NCI-H2107 treated with DMSO at 0.1 percent for 48 hours (cell line): Measurements from ENCODE around the gene OSM.

Experiments used
- DNase-seq: peaks from one replicate; lab custom pipeline; 2025; ENCODE audit not compliant: unreplicated experiment; lab: John Stamatoyannopoulos, UW

The OSM gene

DNA sequence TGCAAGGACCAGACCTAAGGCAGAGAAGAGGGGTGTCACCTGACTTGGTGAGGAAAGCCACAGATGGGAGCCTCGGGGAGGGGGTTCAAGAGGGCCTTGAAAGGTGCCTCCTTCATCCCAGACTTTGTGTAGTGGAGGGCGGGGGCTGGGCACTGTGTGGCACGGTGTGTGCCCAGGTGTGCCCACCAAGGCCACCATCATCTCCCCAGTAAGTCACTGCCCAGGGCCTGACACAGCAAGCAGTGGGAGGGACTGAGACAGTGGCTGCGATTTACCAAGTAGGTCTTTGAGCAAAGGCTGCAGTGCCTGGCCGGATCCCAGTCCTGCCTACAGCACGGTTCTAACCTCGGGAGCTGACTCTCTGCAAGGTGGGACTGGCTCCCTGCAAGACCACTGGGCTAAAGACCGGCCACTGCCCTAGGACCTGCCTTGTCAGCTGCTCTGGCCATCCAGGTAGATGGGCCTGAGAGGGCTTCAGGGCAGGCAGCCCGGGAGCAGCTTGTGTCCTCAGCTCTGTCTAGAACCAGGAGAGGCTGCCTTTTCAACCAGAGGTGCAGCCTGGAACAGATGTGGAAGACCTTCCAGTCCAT lies 1.4 kb downstream of the OSM start:
- DNase-seq = no peak

- DNase-seq = no peak
Observed at GRCh38 chr22:30263883-30264282, 2.8 kb downstream of the OSM start.

DNA sequence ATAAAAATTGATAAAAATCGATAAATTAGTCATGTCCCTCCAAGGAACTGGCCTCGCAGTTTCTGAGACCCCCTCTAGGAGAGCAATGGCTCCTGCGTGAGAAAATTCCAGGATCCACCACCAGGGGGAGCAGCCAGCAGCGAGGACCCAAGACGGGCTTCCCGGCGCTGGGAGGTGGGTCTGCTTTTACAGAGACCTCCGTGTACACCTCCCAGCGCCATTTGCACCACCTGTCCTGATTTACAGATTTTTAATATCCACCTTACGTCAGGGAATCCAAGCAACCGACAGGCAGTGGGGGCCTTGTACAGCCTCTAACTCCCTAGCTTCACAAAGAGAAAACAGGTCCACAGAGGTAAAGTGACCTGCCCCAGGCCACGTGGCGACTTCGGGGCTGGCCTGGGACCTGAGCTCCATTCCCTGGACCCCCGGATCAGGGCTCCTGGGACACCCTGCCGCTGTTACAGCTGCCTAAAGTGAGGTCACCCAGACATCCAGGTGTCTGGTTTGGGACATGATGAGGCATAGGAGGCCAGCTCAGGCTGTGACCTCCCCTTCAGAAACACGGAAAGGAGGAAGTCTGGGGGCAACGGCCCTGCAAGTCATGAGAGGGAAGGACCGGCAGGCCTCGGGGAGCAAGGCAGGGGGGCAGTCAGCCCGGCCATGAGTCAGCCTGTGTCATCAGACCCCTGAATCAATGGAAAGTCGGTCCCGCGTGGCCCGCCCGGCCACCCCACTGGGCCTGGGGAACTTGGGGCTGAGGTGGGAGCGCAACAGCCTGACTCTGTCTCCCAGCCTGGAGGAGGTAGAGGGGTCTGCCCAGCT lies 3.5 kb downstream of the OSM start:
- DNase-seq = no peak

GRCh38 chr22:30262112-30262511 lies 4.5 kb downstream of the OSM start:
- no peak for DNase-seq

DNA sequence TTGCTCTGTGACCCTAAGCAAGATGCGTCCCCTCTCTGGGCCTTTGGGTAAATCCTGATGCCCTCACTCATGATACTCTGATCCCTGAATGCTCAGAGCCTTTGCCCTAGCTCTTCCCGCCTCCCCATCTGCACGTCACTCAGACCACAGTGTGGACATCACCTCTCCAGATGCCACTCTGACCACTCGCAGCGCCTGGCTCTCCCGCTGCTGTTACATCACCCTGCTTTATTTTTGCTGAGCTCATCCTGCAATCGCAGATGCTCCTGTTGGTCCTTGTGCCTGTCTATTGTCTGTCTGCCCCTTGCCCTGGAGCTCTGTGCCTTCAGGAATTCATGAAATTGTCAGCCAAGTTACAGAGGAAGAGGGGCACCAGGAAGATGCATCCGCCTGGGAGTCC lies 5.5 kb downstream of the OSM start:
- DNase-seq = no peak

- no peak for DNase-seq
Observed at GRCh38 chr22:30260682-30261081, 6.0 kb downstream of the OSM start.

- DNase-seq = no peak
Observed at GRCh38 chr22:30260276-30260675, 6.4 kb downstream of the OSM start.

- DNase-seq = no peak
Observed at GRCh38 chr22:30254314-30254713, 12.3 kb downstream of the OSM start.

GRCh38 chr22:30253205-30253852 lies 13.3 kb downstream of the OSM start:
- DNase-seq = peak; percentile 6

DNA sequence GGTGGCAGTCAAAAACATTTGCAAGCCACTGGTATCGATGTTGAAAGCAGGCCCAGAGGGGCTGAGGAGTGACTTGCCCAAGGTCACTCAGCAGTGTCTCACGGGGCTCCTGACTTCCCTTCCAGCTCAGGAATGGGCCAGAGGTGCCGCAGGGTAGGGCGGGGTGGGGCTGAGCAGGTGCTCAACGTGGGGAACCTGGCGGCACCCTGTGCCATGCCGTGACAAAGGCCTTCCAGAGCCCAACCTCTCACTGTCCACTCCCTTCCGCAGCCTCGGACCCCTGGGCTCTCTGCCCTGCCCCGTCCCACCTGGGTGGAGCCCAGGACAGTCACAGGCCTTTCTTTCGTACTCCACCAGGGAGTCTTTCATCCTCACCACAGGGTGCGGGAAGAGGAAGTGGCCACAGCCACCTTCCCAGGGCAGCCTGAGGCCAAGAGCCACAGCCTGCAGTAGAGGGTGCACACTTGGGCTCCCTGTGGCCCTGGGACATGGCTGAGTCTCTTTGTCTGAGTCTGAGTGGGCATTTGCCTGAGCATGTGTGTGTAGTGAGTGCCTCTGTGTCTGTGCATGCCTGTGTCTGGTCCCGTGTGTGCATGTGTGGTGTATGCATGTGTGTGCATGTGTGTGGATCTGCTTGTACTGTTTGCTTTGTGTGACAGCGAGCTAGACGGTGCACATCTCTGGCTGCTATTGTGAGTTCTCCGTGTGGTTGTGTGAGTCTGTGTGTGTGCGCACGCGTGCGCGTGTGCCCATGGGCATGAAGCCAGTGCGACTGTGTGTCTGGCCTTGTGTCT lies 14.0 kb downstream of the OSM start:
- no peak for DNase-seq

DNA sequence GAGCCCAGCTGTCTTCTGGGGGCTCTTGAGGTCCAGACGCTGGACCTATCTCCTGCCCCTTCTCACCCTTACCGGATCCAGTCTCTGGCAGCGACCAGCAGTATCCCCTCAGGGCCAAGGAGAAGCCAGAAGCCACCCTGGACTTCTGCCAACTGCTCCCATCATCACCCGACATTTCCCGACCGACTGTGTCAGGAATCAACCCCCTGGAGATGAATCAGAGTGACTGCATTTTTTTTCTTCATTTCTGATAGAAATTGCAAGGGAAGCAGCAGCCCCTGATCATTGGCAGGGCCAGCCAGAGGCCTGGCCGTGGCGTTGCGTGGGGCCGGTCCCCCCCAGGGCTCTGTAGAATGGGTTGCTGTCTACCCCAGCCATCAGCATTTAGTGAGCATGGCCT lies 14.9 kb downstream of the OSM start:
- DNase-seq = no peak

GRCh38 chr22:30250661-30251267 lies 15.9 kb downstream of the OSM start:
- DNase-seq = no peak

DNA sequence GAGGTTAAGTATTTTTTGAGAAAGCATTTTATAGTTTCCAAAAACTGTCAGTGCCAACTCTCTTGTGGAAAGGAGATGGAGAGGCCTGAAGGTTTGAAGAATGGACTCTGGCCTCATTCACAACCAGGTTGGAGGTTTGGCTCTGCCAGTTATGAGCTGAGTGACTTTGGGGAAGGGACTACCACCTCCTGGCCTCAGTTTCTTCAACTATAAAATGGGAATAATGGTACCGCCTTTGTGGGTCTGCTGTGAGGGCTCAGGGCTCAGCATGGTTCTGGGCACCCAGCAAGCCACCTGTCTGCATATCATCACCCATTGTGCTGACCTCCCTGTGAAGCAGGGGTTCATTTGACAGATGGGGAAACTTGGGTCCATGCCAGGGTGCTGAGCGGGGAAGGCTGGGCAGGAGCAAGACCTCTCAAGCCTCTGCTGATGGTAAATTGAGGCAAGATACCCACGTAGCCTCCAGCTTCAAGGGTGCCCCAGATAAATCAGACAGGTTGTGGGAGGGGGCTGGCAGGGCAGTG lies 16.5 kb downstream of the OSM start:
- no peak for DNase-seq

DNA sequence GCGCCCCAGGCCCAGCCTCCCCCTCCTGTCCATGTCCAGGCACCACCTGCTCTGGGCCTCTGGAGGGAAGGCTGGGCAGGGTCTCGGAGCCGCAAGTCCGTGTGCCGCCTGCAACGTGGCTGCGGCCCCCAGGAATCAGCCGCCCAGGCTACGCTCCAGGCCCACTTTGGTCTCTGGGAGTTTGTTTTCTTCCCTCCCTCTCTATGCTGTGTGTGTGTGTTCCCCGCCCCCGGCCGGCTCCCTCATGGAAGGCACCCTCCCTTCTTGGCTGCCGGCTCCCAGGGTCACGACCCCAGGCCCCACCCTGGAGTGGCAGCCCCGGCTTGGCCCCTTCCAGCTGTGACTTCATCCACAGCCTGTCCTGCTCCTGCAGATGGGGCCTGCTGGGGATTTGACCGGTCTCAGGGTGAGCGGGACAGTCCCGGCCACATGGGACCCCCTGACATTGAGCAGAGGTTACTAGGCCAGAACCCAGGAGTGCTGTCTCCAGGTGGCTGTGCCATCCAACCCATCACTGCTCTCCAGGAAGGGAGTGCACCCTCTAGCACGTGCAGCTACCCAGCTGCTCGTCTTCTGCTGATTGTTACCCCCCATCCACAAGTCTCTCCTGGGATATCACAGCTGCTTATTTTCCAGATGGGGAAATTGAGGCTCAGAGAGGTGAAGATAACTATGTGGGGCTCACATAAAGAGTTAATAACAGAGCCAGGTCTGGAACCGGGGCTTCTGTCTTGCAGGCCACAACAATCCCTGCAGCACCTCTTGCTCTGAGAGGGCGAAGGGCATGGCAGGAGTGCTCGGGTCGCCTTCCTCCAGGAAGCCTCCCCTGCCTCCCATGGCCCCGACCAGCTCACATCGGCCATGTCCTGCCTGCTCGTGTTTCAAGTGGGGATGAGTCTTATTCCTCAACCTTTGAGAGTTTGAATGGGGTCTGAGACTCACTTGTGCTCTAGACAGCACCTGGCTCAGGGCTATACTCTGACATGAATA lies 17.3 kb downstream of the OSM start:
- DNase-seq = no peak

GRCh38 chr22:30248484-30248883 lies 18.2 kb downstream of the OSM start:
- DNase-seq = no peak

DNA sequence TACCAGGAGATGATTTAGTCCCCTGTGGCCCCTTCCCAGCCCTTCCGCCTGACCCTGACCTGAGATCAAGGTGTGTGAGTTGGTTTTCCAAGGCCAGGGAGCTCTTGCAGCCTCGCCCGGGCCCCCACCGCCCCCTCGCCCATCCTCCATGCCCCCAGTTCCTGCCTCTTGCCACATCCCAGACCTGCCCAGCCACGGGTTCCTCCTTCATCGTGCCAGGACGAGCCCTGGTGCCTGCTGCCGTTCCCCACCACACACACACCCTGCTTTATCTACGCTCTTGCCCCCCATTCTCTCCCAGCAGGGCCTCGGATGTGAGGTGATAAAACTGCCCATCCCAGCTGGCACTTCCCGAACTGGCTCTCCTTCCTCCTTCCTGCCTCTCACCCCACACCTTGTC lies 18.7 kb downstream of the OSM start:
- no peak for DNase-seq

DNA sequence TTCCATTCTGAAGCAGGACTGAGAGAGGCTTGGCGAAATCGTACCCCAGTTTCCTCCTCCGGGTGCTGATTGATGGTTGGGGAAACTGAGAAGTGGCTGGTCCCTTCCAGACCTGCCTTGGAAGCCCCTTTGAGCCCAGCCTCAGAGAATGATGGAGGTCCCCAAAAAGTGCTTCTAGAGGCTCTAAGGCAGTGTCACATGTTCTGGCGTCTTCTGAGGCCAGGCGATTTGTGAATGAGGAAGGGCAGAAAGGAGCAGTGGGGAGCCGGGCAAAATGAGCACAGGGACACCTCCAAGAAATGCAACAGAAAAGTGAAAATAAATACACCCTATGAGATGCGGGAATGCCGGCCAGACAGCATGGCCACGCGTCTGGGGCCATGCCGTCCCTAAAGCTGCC lies 19.1 kb downstream of the OSM start:
- DNase-seq = no peak

GRCh38 chr22:30246814-30247376 lies 19.8 kb downstream of the OSM start:
- DNase-seq = no peak
